HG02870 (cell line): ENCODE data around the gene OR10H5.
"Not testable (repeated sequence)": the region's sequence is repeated elsewhere in the genome, so short reads cannot be mapped to it uniquely, and the experiment has no call there.

ENCODE experiments used
- ATAC-seq: cut with Tn5 transposase; IDR thresholded peaks from one replicate; pipeline ENCODE4 v1.9.1; 2021; ENCODE audit warnings: mild to moderate bottlenecking, moderate library complexity; ENCODE audit not compliant: unreplicated experiment

The OR10H5 gene

GRCh38 chr19:15810335-15810734 is 22.9 kb downstream of the OR10H5 start:
- ATAC-seq: no peak

GRCh38 chr19:15811476-15811875 is 24.0 kb downstream of the OR10H5 start:
- ATAC-seq: no peak

GRCh38 chr19:15812060-15812722 is 24.7 kb downstream of the OR10H5 start:
- ATAC-seq: no peak

GRCh38 chr19:15813916-15814315 is 26.5 kb downstream of the OR10H5 start:
- no peak for ATAC-seq

GRCh38 chr19:15815306-15815705 is 27.8 kb downstream of the OR10H5 start, which contains the start of gene OR10H1:
OR10H1 (minus strand) TSS chr19:15815664; CDS start chr19:15808037, 7,627 bp downstream.
- no peak for ATAC-seq

- ATAC-seq: no peak
Observed at GRCh38 chr19:15820646-15821045, 33.2 kb downstream of the OR10H5 start.

- ATAC-seq: no peak
Observed at GRCh38 chr19:15825753-15826152, 38.3 kb downstream of the OR10H5 start.

- no peak for ATAC-seq
Observed at GRCh38 chr19:15828121-15828610, 40.7 kb downstream of the OR10H5 start.

- not testable (repeated sequence) for ATAC-seq
Observed at GRCh38 chr19:15828611-15829305, 41.3 kb downstream of the OR10H5 start.

GRCh38 chr19:15829306-15829698 is 41.8 kb downstream of the OR10H5 start:
- ATAC-seq: no peak

GRCh38 chr19:15829786-15830185 is 42.3 kb downstream of the OR10H5 start:
- no peak for ATAC-seq

- no peak for ATAC-seq
Observed at GRCh38 chr19:15831626-15832025, 44.2 kb downstream of the OR10H5 start.

GRCh38 chr19:15834232-15834631 is 46.8 kb downstream of the OR10H5 start:
- ATAC-seq: not testable (repeated sequence)

- not testable (repeated sequence) for ATAC-seq
Observed at GRCh38 chr19:15835565-15836329, 48.3 kb downstream of the OR10H5 start.

GRCh38 chr19:15836330-15837220 is 49.1 kb downstream of the OR10H5 start:
- ATAC-seq: peak; percentile 97

GRCh38 chr19:15837221-15837731 is 49.8 kb downstream of the OR10H5 start:
- ATAC-seq: no peak

- no peak for ATAC-seq
Observed at GRCh38 chr19:15838351-15838750, 50.9 kb downstream of the OR10H5 start.

GRCh38 chr19:15839888-15840287 is 52.4 kb downstream of the OR10H5 start:
- ATAC-seq: not testable (repeated sequence)

GRCh38 chr19:15840833-15841232 is 53.4 kb downstream of the OR10H5 start:
- no peak for ATAC-seq

GRCh38 chr19:15841875-15842569 is 54.6 kb downstream of the OR10H5 start:
- ATAC-seq: no peak
